NT2/D1 (cell line): ENCODE data around the gene BPIFA3.

Experiments used
- YY1 ChIP-seq: IDR thresholded peaks from 2 replicates; pipeline ENCODE4 v1.6.1; 2011; ENCODE audit not compliant: insufficient read length, insufficient read depth
- ZNF274 ChIP-seq: IDR thresholded peaks from 2 replicates; pipeline ENCODE4 v1.6.1; 2011; ENCODE audit warnings: mild to moderate bottlenecking, low read depth, low read length

- TF ChIP-seq ZNF274: no peak
- TF ChIP-seq YY1: no peak
These were observed 22.3 kb downstream of the BPIFA3 start for GRCh38 chr20:33239418-33239817.
